OCI-LY7 (cell line): Measurements from ENCODE around the gene NIP7.

Experiments used
- CTCF ChIP-seq: fragments of 200-600 bp; sonication (generic); conservative IDR thresholded peaks from 2 replicates; pipeline ENCODE4 v1.5.1; 2014; ENCODE audit warnings: mild to moderate bottlenecking, antibody characterized with exemption, low read length, moderate library complexity, mixed read lengths
- EZH2phosphoT487 ChIP-seq: fragments of 200-600 bp; sonication (generic); IDR thresholded peaks from 2 replicates; pipeline ENCODE4 v1.6.1; 2018; ENCODE audit warnings: low read depth, borderline replicate concordance, mild to moderate bottlenecking, mixed run types, antibody characterized with exemption, low read length, moderate library complexity, mixed read lengths

- TF ChIP-seq EZH2phosphoT487 (no peak), CTCF (no peak)
Measured at GRCh38 chr16:69323415-69323814, 16.2 kb upstream of the NIP7 start.
